ENCODE results near the gene PARD3.

- TF ChIP-seq ELK1 (IDR thresholded peaks at IDR 0.05; ENCODE audit: low read depth, low read length) (no peak), CTCF (IDR thresholded peaks at IDR 0.05 in 2 of 3, conservative IDR thresholded peaks at IDR 0.05 in 1 of 3; ENCODE audit: control insufficient read depth in 2 of 3, extremely low read depth in 1 of 3, insufficient read depth in 1 of 3, low read depth in 3 of 3, low read length in 3 of 3) (no peak), SRF (IDR thresholded peaks at IDR 0.05; ENCODE audit: low read depth in 2 of 2, low read length in 2 of 2) (no peak)
Measured at GRCh38 chr10:34161777-34162370, 653.2 kb downstream of the PARD3 start.

Measured in GM12878 (cell line).